ENCODE results near the gene SLC39A13. TPM values are rescaled to one million over a fixed set of nuclear protein-coding genes. Genes with fewer than 3 reads are reported as not detected.

SLC39A13 gene
- total RNA-seq, 4 donors from 2014 or later: 41.5 to 57.1 (median 50.6) TPM

GRCh38 chr11:47410370-47411264 is 2.2 kb downstream of the SLC39A13 start:
- no peak for DNase-seq (ENCODE audit: low spot score)
- no peak for ATAC-seq (ENCODE audit: low FRiP score)
- TF ChIP-seq CTCF (IDR thresholded peaks at IDR 0.05): no peak

- DNase-seq (ENCODE audit: low spot score): no peak
- ATAC-seq (ENCODE audit: low FRiP score): no peak
- peak in 1 of 3 donors; percentile 14 for TF ChIP-seq CTCF (IDR thresholded peaks at IDR 0.05)
These were observed 3.7 kb downstream of the SLC39A13 start for GRCh38 chr11:47411884-47412746.

- TF ChIP-seq CTCF (IDR thresholded peaks at IDR 0.05): no peak
- DNase-seq (ENCODE audit: low spot score) (no peak), ATAC-seq (ENCODE audit: low FRiP score) (no peak)
These were observed 5.0 kb downstream of the SLC39A13 start for GRCh38 chr11:47413351-47413750.

GRCh38 chr11:47413908-47414684 is 5.7 kb downstream of the SLC39A13 start:
- no peak for DNase-seq (ENCODE audit: low spot score)
- no peak for TF ChIP-seq CTCF (IDR thresholded peaks at IDR 0.05)

GRCh38 chr11:47414685-47415070 is 6.3 kb downstream of the SLC39A13 start:
- TF ChIP-seq CTCF (IDR thresholded peaks at IDR 0.05): no peak
- DNase-seq (ENCODE audit: low spot score): no peak
- ATAC-seq (ENCODE audit: low FRiP score): no peak

More at GRCh38 chr11:47413908-47414684, 5.7 kb downstream of the SLC39A13 start:
- peak; percentile 19 for ATAC-seq (ENCODE audit: low FRiP score)

- no peak for ATAC-seq (ENCODE audit: low FRiP score)
- no peak for TF ChIP-seq CTCF (IDR thresholded peaks at IDR 0.05)
- DNase-seq (ENCODE audit: low spot score): no peak
These were observed 6.9 kb downstream of the SLC39A13 start for GRCh38 chr11:47415091-47415854.

Data from omental fat pad (tissue), 4 donors.